PC-3 (cell line): ENCODE results near the gene ROCK2. TPM values are rescaled to one million over a fixed set of nuclear protein-coding genes. Genes with fewer than 3 reads are reported as not detected.
"Not testable (repeated sequence)": the region's sequence is repeated elsewhere in the genome, so short reads cannot be mapped to it uniquely, and the experiment has no call there.

Source experiments
- ATAC-seq: fragments of 200-7000 bp; cut with Tn5 transposase; 2 replicates; pipeline ENCODE4 v1.9.1; 2020; ENCODE audit warnings: mild to moderate bottlenecking, moderate library complexity
- BruUV-seq: library from RNA; stranded (reverse); fragments of 400-500 nt; replicated peaks from 2 replicates; lab custom pipeline; 2021; lab: Mats Ljungman, UMichigan
- CTCF ChIA-PET: fragments of 300-600 bp; sonication (Branson Sonifier 250); formaldehyde crosslinking; loops from one replicate; lab custom pipeline; 2022; ENCODE audit warnings: antibody characterized with exemption; lab: Charles Lee
- POLR2A ChIA-PET: fragments of 300-600 bp; sonication (Branson Sonifier 250); formaldehyde crosslinking; loops from one replicate; lab custom pipeline; 2022; ENCODE audit warnings: antibody characterized with exemption; ENCODE audit not compliant: unreplicated experiment; lab: Charles Lee
- DNase-seq: peaks from one replicate; pipeline ENCODE4 v3.0.0-alpha.2; 2015
- H2AFZ ChIP-seq: fragments of 300-600 bp; sonication (generic); 2 replicates; pipeline ENCODE4 v1.6.0; 2016; ENCODE audit warnings: antibody characterized with exemption, low read length
- H3F3A ChIP-seq: fragments of 300-600 bp; sonication (generic); one replicate; pipeline ENCODE4 v1.6.0; 2017; ENCODE audit warnings: antibody characterized with exemption, low read length, control low read depth, mild to moderate bottlenecking; ENCODE audit not compliant: unreplicated experiment
- H3K27ac ChIP-seq: fragments of 300-600 bp; sonication (generic); 2 replicates; pipeline ENCODE4 v1.5.1; 2016; ENCODE audit warnings: mild to moderate bottlenecking, low read length
- H3K27me3 ChIP-seq: fragments of 300-600 bp; sonication (generic); 2 replicates; pipeline ENCODE4 v1.6.1; 2016; ENCODE audit warnings: low read length, mixed read lengths
- H3K36me3 ChIP-seq: fragments of 300-600 bp; sonication (generic); 2 replicates; pipeline ENCODE4 v1.6.1; 2016; ENCODE audit warnings: low read depth, mixed run types, low read length, mixed read lengths
- H3K4me1 ChIP-seq: fragments of 300-600 bp; sonication (generic); 2 replicates; pipeline ENCODE4 v1.5.1; 2016; ENCODE audit warnings: low read length; ENCODE audit not compliant: insufficient read depth
- H3K4me2 ChIP-seq: fragments of 300-600 bp; sonication (generic); 2 replicates; pipeline ENCODE4 v1.6.0; 2016; ENCODE audit warnings: low read length
- H3K4me3 ChIP-seq: fragments of 300-600 bp; sonication (generic); 2 replicates; pipeline ENCODE4 v1.5.1; 2016; ENCODE audit warnings: mild to moderate bottlenecking, low read length, mixed read lengths
- H3K79me2 ChIP-seq: fragments of 300-600 bp; sonication (generic); 2 replicates; pipeline ENCODE4 v1.6.1; 2017; ENCODE audit warnings: low read length, mixed read lengths
- H3K9ac ChIP-seq: fragments of 300-600 bp; sonication (generic); 2 replicates; pipeline ENCODE4 v1.6.0; 2016; ENCODE audit warnings: mild to moderate bottlenecking, low read length
- H3K9me2 ChIP-seq: fragments of 300-600 bp; sonication (generic); replicated peaks from 2 replicates; pipeline ENCODE4 v1.6.1; 2016; ENCODE audit warnings: mixed run types, low read length, mixed read lengths
- H3K9me3 ChIP-seq: fragments of 300-600 bp; sonication (generic); 2 replicates; pipeline ENCODE4 v1.6.1; 2016; ENCODE audit warnings: low read length, mixed read lengths
- H4K20me1 ChIP-seq: fragments of 300-600 bp; sonication (generic); 2 replicates; pipeline ENCODE4 v1.6.1; 2016; ENCODE audit warnings: low read length, mixed read lengths
- CTCF ChIP-seq: fragments of 300-600 bp; sonication (generic); conservative IDR thresholded peaks from 2 replicates; pipeline ENCODE4 v1.5.1; 2017; ENCODE audit warnings: antibody characterized with exemption, low read depth, mild to moderate bottlenecking, low read length
- EZH2 ChIP-seq: fragments of 300-600 bp; sonication (generic); IDR thresholded peaks from one replicate; pipeline ENCODE4 v1.6.1; 2017; ENCODE audit warnings: antibody characterized with exemption, mild to moderate bottlenecking, low read length; ENCODE audit not compliant: unreplicated experiment
- EZH2phosphoT487 ChIP-seq: fragments of 300-600 bp; sonication (generic); IDR thresholded peaks from 2 replicates; pipeline ENCODE4 v1.6.1; 2018; ENCODE audit warnings: mild to moderate bottlenecking, antibody characterized with exemption, low read length, borderline replicate concordance
- intact Hi-C: fragments of 100-400 bp; cut with micrococcal nuclease; formaldehyde crosslinking; loops from 2 replicates; pipeline ENCODE4 v1.9.0; 2023
- total RNA-seq: library from RNA; depleted of rRNA; stranded (reverse); fragments of >200 nt; gene quantifications from 2 replicates; pipeline ENCODE4 v1.2.3, GENCODE V29; 2014

Gene ROCK2
- total RNA-seq, 1 experiment from 2014 or later: 35.3 TPM

GRCh38 chr2:11235583-11235982 is 108.9 kb downstream of the ROCK2 start:
- no peak overlapping the region for H3K9ac ChIP-seq
- ATAC-seq: peak; percentile 52
- no peaks in the 10 kb centered on the region for H3K9me2 ChIP-seq
- TF ChIP-seq CTCF: no peak
- no peak for TF ChIP-seq EZH2
- TF ChIP-seq EZH2phosphoT487: no peak
- H3K4me1 ChIP-seq: peaks cover 7% of the 10 kb centered on the region
- intact Hi-C loops: loop anchor here (2.0 to 5.0 kb wide), 3 partner anchors 52 to 211 kb away; no protein-coding TSS in a partner anchor
- DNase-seq: no peak
- no peak overlapping the region for H2AFZ ChIP-seq
- CTCF ChIA-PET: no interaction called here
- no peaks in the 10 kb centered on the region for H3F3A ChIP-seq
- no peaks in the 10 kb centered on the region for H3K9me3 ChIP-seq
- BruUV-seq: no TSS peak
- H3K27me3 ChIP-seq: no peaks in the 10 kb centered on the region
- H4K20me1 ChIP-seq: no peaks in the 10 kb centered on the region; the same call in none of the 2 replicates
- POLR2A ChIA-PET: no interaction called here
- H3K36me3 ChIP-seq: peaks cover 3% of the 10 kb centered on the region; the same call in 1 of the 2 replicates
- no peak overlapping the region for H3K4me2 ChIP-seq
- no peak overlapping the region for H3K4me3 ChIP-seq
- H3K79me2 ChIP-seq: peaks cover 27% of the 10 kb centered on the region
- H3K27ac ChIP-seq: no peak overlapping the region

- intact Hi-C loops: loop anchor here (1.0 to 2.0 kb wide), 3 partner anchors 108 to 212 kb away; no protein-coding TSS in a partner anchor
- POLR2A ChIA-PET: no interaction called here
- Histone ChIP-seq H3K9me3 (no peaks in the 10 kb centered on the region), H3K4me1 (no peaks in the 10 kb centered on the region), H3K9me2 (no peaks in the 10 kb centered on the region), H3K27ac (no peak overlapping the region), H3F3A (no peaks in the 10 kb centered on the region), H4K20me1 (no peaks in the 10 kb centered on the region), H2AFZ (no peak overlapping the region), H3K4me3 (no peak overlapping the region), H3K79me2 (peaks cover 22% of the 10 kb centered on the region), H3K9ac (no peak overlapping the region), H3K36me3 (peaks cover 3% of the 10 kb centered on the region; the same call in 1 of the 2 replicates), H3K27me3 (no peaks in the 10 kb centered on the region), H3K4me2 (no peak overlapping the region)
- peak; percentile 40 for DNase-seq
- no TSS peak for BruUV-seq
- CTCF ChIA-PET: interaction anchor here (0.5 to 1.0 kb wide), 5 partner anchors 30 to 1773 kb away, joined by 3 to 5 read pairs (median 4); no protein-coding TSS in a partner anchor
- peak; percentile 42 for ATAC-seq
- TF ChIP-seq EZH2 (no peak), EZH2phosphoT487 (no peak), CTCF (peak; percentile 84)
Observed at GRCh38 chr2:11234309-11234708, 110.1 kb downstream of the ROCK2 start.

GRCh38 chr2:11231193-11231592 is 113.2 kb downstream of the ROCK2 start:
- H3K4me3 ChIP-seq, H3K4me2 ChIP-seq, H3K9me2 ChIP-seq, H3K9ac ChIP-seq, H3K9me3 ChIP-seq, H2AFZ ChIP-seq, H3K27ac ChIP-seq, POLR2A ChIA-PET, H3K27me3 ChIP-seq, H4K20me1 ChIP-seq, H3K36me3 ChIP-seq, DNase-seq, H3K4me1 ChIP-seq, H3F3A ChIP-seq, intact Hi-C loops, CTCF ChIA-PET, BruUV-seq, ATAC-seq: not testable (repeated sequence)
- H3K79me2 ChIP-seq: peaks cover 14% of the 10 kb centered on the region; the same call in 1 of the 2 replicates
